ENCODE results near the gene KIAA1671. TPM values are rescaled to one million over a fixed set of nuclear protein-coding genes. Genes with fewer than 3 reads are reported as not detected.

KIAA1671 gene
- total RNA-seq, 1 donor from 2014 or later, result 11.0 TPM

- intact Hi-C loops (cut with micrococcal nuclease), result loop anchor here (5.0 to 10.0 kb wide), 2 partner anchors 111 to 257 kb away; partner anchors contain the start of gene SGSM1
Observed at GRCh38 chr22:25061605-25062376, 109.3 kb downstream of the KIAA1671 start.

GRCh38 chr22:25062386-25063085 lies 110.0 kb downstream of the KIAA1671 start:
- intact Hi-C loops (cut with micrococcal nuclease), result loop anchor here (5.0 to 10.0 kb wide), 2 partner anchors 110 to 258 kb away; partner anchors contain the start of gene SGSM1

GRCh38 chr22:25064894-25065560 lies 112.5 kb downstream of the KIAA1671 start:
- intact Hi-C loops (cut with micrococcal nuclease), result loop anchor here (5.0 to 10.0 kb wide), 2 partner anchors 107 to 260 kb away; partner anchors contain the start of gene SGSM1

GRCh38 chr22:25066861-25067435 lies 114.4 kb downstream of the KIAA1671 start:
- intact Hi-C loops (cut with micrococcal nuclease), result loop anchor here (10.0 kb wide), 1 partner anchor 262 kb away; the partner anchor contains the start of gene SGSM1

GRCh38 chr22:25067851-25068421 lies 115.4 kb downstream of the KIAA1671 start:
- intact Hi-C loops (cut with micrococcal nuclease), result loop anchor here (10.0 kb wide), 1 partner anchor 263 kb away; the partner anchor contains the start of gene SGSM1

GRCh38 chr22:25068707-25069106 lies 116.2 kb downstream of the KIAA1671 start:
- intact Hi-C loops (cut with micrococcal nuclease), result loop anchor here (10.0 kb wide), 1 partner anchor 264 kb away; the partner anchor contains the start of gene SGSM1

GRCh38 chr22:25069426-25069757 lies 116.9 kb downstream of the KIAA1671 start:
- intact Hi-C loops (cut with micrococcal nuclease), result loop anchor here (10.0 kb wide), 1 partner anchor 265 kb away; the partner anchor contains the start of gene SGSM1

- intact Hi-C loops (cut with micrococcal nuclease), result loop anchor here (10.0 kb wide), 1 partner anchor 265 kb away; the partner anchor contains the start of gene SGSM1
Observed at GRCh38 chr22:25069758-25070481, 117.4 kb downstream of the KIAA1671 start.

- intact Hi-C loops (cut with micrococcal nuclease), result no loop called here
Observed at GRCh38 chr22:25070956-25071355, 118.4 kb downstream of the KIAA1671 start.

GRCh38 chr22:25071720-25072119 lies 119.2 kb downstream of the KIAA1671 start:
- intact Hi-C loops (cut with micrococcal nuclease), result no loop called here

GRCh38 chr22:25072406-25072805 lies 119.9 kb downstream of the KIAA1671 start:
- intact Hi-C loops (cut with micrococcal nuclease), result no loop called here

GRCh38 chr22:25076336-25076735 lies 123.8 kb downstream of the KIAA1671 start:
- intact Hi-C loops (cut with micrococcal nuclease), result no loop called here

GRCh38 chr22:25077056-25077455 lies 124.5 kb downstream of the KIAA1671 start:
- intact Hi-C loops (cut with micrococcal nuclease), result no loop called here

- intact Hi-C loops (cut with micrococcal nuclease), result no loop called here
Observed at GRCh38 chr22:25077964-25078363, 125.4 kb downstream of the KIAA1671 start.

GRCh38 chr22:25078591-25078990 lies 126.1 kb downstream of the KIAA1671 start:
- intact Hi-C loops (cut with micrococcal nuclease), result no loop called here

- intact Hi-C loops (cut with micrococcal nuclease), result loop anchor here (5.0 kb wide), 1 partner anchor 251 kb away; no protein-coding TSS in a partner anchor
Observed at GRCh38 chr22:25080855-25081254, 128.3 kb downstream of the KIAA1671 start.

- intact Hi-C loops (cut with micrococcal nuclease), result loop anchor here (5.0 kb wide), 1 partner anchor 251 kb away; no protein-coding TSS in a partner anchor
Observed at GRCh38 chr22:25081409-25081824, 128.9 kb downstream of the KIAA1671 start.

- intact Hi-C loops (cut with micrococcal nuclease), result loop anchor here (5.0 kb wide), 1 partner anchor 250 kb away; no protein-coding TSS in a partner anchor
Observed at GRCh38 chr22:25082096-25082495, 129.6 kb downstream of the KIAA1671 start.

GRCh38 chr22:25083056-25083806 lies 130.7 kb downstream of the KIAA1671 start:
- intact Hi-C loops (cut with micrococcal nuclease), result loop anchor here (5.0 kb wide), 1 partner anchor 249 kb away; no protein-coding TSS in a partner anchor
